Mammary epithelial cell (primary cell): ENCODE data around the gene WDR46.

Source experiments
- EZH2 ChIP-seq: IDR thresholded peaks from 2 replicates; pipeline ENCODE4 v1.6.1; 2012; ENCODE audit warnings: low read length, inconsistent platforms, borderline replicate concordance
- TF ChIP-seq, protein P1 (sequence below), 2 donors: IDR thresholded peaks in 1 of 2; conservative IDR thresholded peaks in 1 of 2; 2 replicates each; pipeline ENCODE4 v1.5.1; 2011 to 2012; ENCODE audit warnings: inconsistent platforms in 2 of 2, low read length in 2 of 2, mild to moderate bottlenecking in 2 of 2, control low read depth in 1 of 2, low read depth in 1 of 2; ENCODE audit not compliant: insufficient read depth in 1 of 2; ENCODE audit errors: extremely low read depth in 1 of 2

DNA sequence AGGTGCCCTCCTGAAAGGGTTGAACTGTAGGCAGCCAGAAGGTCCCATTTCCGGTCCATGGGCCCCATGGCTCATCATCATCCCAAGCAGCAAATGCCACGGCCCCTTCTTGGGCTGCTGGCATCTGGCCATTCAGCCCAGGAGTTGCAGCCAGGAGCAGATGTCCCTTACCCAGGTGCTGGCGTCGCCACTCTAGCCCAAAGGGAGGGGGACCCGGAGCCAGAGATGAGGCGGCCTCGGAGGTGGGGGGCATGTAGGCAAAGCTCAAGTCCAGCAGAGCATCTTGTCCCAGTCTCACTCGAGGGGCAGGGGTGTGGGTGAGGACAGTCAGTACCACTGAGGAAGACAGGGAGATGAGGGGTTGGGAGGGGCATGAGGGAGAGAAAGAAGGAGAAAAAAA, 16.0 kb upstream of the WDR46 start:
- TF ChIP-seq, protein P1, sequence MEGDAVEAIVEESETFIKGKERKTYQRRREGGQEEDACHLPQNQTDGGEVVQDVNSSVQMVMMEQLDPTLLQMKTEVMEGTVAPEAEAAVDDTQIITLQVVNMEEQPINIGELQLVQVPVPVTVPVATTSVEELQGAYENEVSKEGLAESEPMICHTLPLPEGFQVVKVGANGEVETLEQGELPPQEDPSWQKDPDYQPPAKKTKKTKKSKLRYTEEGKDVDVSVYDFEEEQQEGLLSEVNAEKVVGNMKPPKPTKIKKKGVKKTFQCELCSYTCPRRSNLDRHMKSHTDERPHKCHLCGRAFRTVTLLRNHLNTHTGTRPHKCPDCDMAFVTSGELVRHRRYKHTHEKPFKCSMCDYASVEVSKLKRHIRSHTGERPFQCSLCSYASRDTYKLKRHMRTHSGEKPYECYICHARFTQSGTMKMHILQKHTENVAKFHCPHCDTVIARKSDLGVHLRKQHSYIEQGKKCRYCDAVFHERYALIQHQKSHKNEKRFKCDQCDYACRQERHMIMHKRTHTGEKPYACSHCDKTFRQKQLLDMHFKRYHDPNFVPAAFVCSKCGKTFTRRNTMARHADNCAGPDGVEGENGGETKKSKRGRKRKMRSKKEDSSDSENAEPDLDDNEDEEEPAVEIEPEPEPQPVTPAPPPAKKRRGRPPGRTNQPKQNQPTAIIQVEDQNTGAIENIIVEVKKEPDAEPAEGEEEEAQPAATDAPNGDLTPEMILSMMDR (conservative IDR thresholded peaks at IDR 0.05 in 1 of 2, IDR thresholded peaks at IDR 0.05 in 1 of 2; ENCODE audit: extremely low read depth in 1 of 2, insufficient read depth in 1 of 2, low read depth in 1 of 2, low read length in 2 of 2) = no peak
- TF ChIP-seq EZH2 = no peak
